ENCODE data around the gene DAB1. TPM values are rescaled to one million over a fixed set of nuclear protein-coding genes. Genes with fewer than 3 reads are reported as not detected.

The DAB1 gene
- total RNA-seq, 2 experiments from 2014 or later, result 0.52 to 0.61 TPM

DNA sequence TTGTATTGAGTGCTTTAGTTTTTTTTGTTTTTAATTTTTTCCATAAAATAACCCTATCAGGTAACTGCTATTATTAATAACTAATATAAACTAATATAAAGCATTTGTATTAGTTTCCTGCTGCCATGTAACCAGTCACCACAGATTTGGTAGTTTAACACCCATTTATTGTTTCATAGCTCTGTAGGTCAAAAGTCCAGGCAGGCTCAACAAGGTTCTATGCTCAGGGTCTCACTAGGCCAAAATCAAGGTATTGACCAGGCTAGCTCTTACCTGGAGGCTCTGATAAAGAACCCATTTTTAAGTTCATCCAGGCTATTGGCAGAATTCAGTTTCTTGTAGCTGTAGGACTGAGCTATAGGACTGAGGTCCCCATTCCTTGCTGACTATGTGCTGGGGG is 189.4 kb downstream of the DAB1 start:
- Histone ChIP-seq H3K4me3 (ENCODE audit: low read length) (no peak overlapping the region), H3K4me1 (ENCODE audit: insufficient read depth, low read length) (no peaks in the 10 kb centered on the region), H3K9me3 (ENCODE audit: control insufficient read depth in 1 of 2, insufficient read depth in 1 of 2, low read length in 2 of 2) (peaks cover 0 to 4% of the 10 kb centered on the region in 2 experiments), H3K27ac (ENCODE audit: low read depth in 1 of 2, low read length in 2 of 2) (no peak overlapping the region), H3K36me3 (ENCODE audit: insufficient read depth, low read length) (no peaks in the 10 kb centered on the region), H3K27me3 (ENCODE audit: control insufficient read depth in 1 of 2, insufficient read depth in 2 of 2, low read length in 2 of 2) (peaks cover 0 to 2% of the 10 kb centered on the region in 2 experiments)
- CTCF ChIA-PET, result no interaction called here
- POLR2A ChIA-PET, result no interaction called here
- TF ChIP-seq, protein P1, sequence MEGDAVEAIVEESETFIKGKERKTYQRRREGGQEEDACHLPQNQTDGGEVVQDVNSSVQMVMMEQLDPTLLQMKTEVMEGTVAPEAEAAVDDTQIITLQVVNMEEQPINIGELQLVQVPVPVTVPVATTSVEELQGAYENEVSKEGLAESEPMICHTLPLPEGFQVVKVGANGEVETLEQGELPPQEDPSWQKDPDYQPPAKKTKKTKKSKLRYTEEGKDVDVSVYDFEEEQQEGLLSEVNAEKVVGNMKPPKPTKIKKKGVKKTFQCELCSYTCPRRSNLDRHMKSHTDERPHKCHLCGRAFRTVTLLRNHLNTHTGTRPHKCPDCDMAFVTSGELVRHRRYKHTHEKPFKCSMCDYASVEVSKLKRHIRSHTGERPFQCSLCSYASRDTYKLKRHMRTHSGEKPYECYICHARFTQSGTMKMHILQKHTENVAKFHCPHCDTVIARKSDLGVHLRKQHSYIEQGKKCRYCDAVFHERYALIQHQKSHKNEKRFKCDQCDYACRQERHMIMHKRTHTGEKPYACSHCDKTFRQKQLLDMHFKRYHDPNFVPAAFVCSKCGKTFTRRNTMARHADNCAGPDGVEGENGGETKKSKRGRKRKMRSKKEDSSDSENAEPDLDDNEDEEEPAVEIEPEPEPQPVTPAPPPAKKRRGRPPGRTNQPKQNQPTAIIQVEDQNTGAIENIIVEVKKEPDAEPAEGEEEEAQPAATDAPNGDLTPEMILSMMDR (IDR thresholded peaks at IDR 0.05), result no peak
- Mint-ChIP-seq H3K36me3 (ENCODE audit: low read depth) (no peaks in the 10 kb centered on the region), H3K4me1 (ENCODE audit: low read depth) (no peaks in the 10 kb centered on the region), H3K27me3 (no peaks in the 10 kb centered on the region), H3K4me3 (no peak overlapping the region), H3K27ac (no peak overlapping the region), H3K9me3 (no peaks in the 10 kb centered on the region)
- DNase-seq (no peak), ATAC-seq (ENCODE audit: poor library complexity) (no peak)
- intact Hi-C loops (cut with DNase I, micrococcal nuclease), result no loop called here

GRCh38 chr1:57232500-57232899 is 191.4 kb downstream of the DAB1 start:
- no peaks in the 10 kb centered on the region for H3K9me3 Mint-ChIP-seq
- Histone ChIP-seq H3K4me3 (ENCODE audit: low read length) (no peak overlapping the region), H3K36me3 (ENCODE audit: insufficient read depth, low read length) (no peaks in the 10 kb centered on the region), H3K4me1 (ENCODE audit: insufficient read depth, low read length) (no peaks in the 10 kb centered on the region), H3K9me3 (ENCODE audit: control insufficient read depth in 1 of 2, insufficient read depth in 1 of 2, low read length in 2 of 2) (peaks cover 0 to 4% of the 10 kb centered on the region in 2 experiments), H3K27me3 (ENCODE audit: control insufficient read depth in 1 of 2, insufficient read depth in 2 of 2, low read length in 2 of 2) (peaks cover 0 to 2% of the 10 kb centered on the region in 2 experiments), H3K27ac (ENCODE audit: low read depth in 1 of 2, low read length in 2 of 2) (no peak overlapping the region)
- no peaks in the 10 kb centered on the region for H3K4me1 Mint-ChIP-seq (ENCODE audit: low read depth)
- H3K27me3 Mint-ChIP-seq, result no peaks in the 10 kb centered on the region
- DNase-seq, result no peak
- intact Hi-C loops (cut with DNase I, micrococcal nuclease), result no loop called here
- CTCF ChIA-PET, result interaction anchor here (0.6 to 1.1 kb wide), 4 partner anchors 14 to 186 kb away, joined by 3 read pairs; no protein-coding TSS in a partner anchor
- TF ChIP-seq, protein P1 (IDR thresholded peaks at IDR 0.05), result no peak
- H3K27ac Mint-ChIP-seq, result no peak overlapping the region
- H3K4me3 Mint-ChIP-seq, result no peak overlapping the region
- POLR2A ChIA-PET, result no interaction called here
- no peaks in the 10 kb centered on the region for H3K36me3 Mint-ChIP-seq (ENCODE audit: low read depth)
- no peak for ATAC-seq (ENCODE audit: poor library complexity)

DNA sequence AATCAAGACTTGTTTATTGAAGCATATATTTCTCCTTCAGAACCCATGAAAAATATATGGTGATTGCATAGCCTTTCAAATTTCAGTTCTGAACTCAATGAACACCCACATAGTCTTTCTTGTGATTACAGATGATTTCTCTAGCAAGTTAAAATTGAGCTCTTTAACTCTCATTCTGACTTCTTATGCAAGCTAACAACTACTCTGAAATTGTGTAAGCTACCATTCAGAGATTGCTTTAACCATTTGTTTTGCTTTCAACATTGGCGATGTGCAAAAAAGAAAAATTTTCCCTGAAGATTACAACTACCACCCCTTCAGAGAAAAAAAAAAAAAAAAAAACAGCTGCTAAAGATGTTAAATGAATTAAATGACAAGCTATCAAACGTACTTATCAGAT is 193.9 kb downstream of the DAB1 start:
- H3K27me3 ChIP-seq (ENCODE audit: control insufficient read depth in 1 of 2, insufficient read depth in 2 of 2, low read length in 2 of 2), result no peaks in the 10 kb centered on the region
- H3K4me3 ChIP-seq (ENCODE audit: low read length), result no peak overlapping the region
- no peak for ATAC-seq (ENCODE audit: poor library complexity)
- H3K36me3 ChIP-seq (ENCODE audit: insufficient read depth, low read length), result no peaks in the 10 kb centered on the region
- TF ChIP-seq, protein P1 (IDR thresholded peaks at IDR 0.05), result no peak
- Mint-ChIP-seq H3K4me3 (no peak overlapping the region), H3K9me3 (no peaks in the 10 kb centered on the region), H3K36me3 (ENCODE audit: low read depth) (no peaks in the 10 kb centered on the region), H3K27me3 (no peaks in the 10 kb centered on the region), H3K4me1 (ENCODE audit: low read depth) (no peaks in the 10 kb centered on the region), H3K27ac (no peak overlapping the region)
- CTCF ChIA-PET, result no interaction called here
- H3K9me3 ChIP-seq (ENCODE audit: control insufficient read depth in 1 of 2, insufficient read depth in 1 of 2, low read length in 2 of 2), result peaks cover 0 to 4% of the 10 kb centered on the region in 2 experiments
- POLR2A ChIA-PET, result no interaction called here
- H3K27ac ChIP-seq (ENCODE audit: low read depth in 1 of 2, low read length in 2 of 2), result no peak overlapping the region
- intact Hi-C loops (cut with DNase I, micrococcal nuclease), result no loop called here
- no peak for DNase-seq
- H3K4me1 ChIP-seq (ENCODE audit: insufficient read depth, low read length), result no peaks in the 10 kb centered on the region

All from CD4-positive, alpha-beta T cell (primary cell).